Omental fat pad (tissue), 4 donors: ENCODE data around the gene DNAJB8. TPM values are rescaled to one million over a fixed set of nuclear protein-coding genes. Genes with fewer than 3 reads are reported as not detected.

Experiments
- ATAC-seq: fragments of 150-250 bp; one replicate; pipeline ENCODE4 v1.9.1; 2016; ENCODE audit warnings: mild to moderate bottlenecking, moderate library complexity; ENCODE audit not compliant: low FRiP score
- DNase-seq: peaks from one replicate; pipeline ENCODE4 v3.0.0-alpha.2; 2019; ENCODE audit warnings: low spot score
- CTCF ChIP-seq, 3 donors: fragments of 450-650 bp; IDR thresholded peaks; one replicate each; pipeline ENCODE4 v1.5.1; 2016 to 2017; ENCODE audit warnings: antibody characterized with exemption in 3 of 3, mild to moderate bottlenecking in 3 of 3, moderate library complexity in 2 of 3
- total RNA-seq, 4 donors: library from RNA; depleted of rRNA; stranded (reverse); fragments of >200 nt; gene quantifications; one replicate each; pipeline ENCODE4 v1.1.0, GENCODE V29; 2016

The DNAJB8 gene
- total RNA-seq, 4 donors from 2014 or later, result not detected

GRCh38 chr3:128446821-128447220, 19.9 kb downstream of the DNAJB8 start:
- no peak for DNase-seq
- no peak for ATAC-seq
- TF ChIP-seq CTCF (IDR thresholded peaks at IDR 0.05), result no peak

GRCh38 chr3:128445357-128445756, 21.3 kb downstream of the DNAJB8 start:
- no peak for TF ChIP-seq CTCF (IDR thresholded peaks at IDR 0.05)
- ATAC-seq (no peak), DNase-seq (no peak)

- no peak for ATAC-seq
- TF ChIP-seq CTCF (IDR thresholded peaks at IDR 0.05), result no peak
- DNase-seq, result no peak
These were observed 22.9 kb downstream of the DNAJB8 start for GRCh38 chr3:128443771-128444170.

- DNase-seq (no peak), ATAC-seq (no peak)
- no peak for TF ChIP-seq CTCF (IDR thresholded peaks at IDR 0.05)
These were observed 23.7 kb downstream of the DNAJB8 start for GRCh38 chr3:128442949-128443348.

GRCh38 chr3:128442070-128442469, 24.6 kb downstream of the DNAJB8 start:
- DNase-seq (no peak), ATAC-seq (no peak)
- TF ChIP-seq CTCF (IDR thresholded peaks at IDR 0.05), result no peak

GRCh38 chr3:128439226-128439625, 27.5 kb downstream of the DNAJB8 start:
- no peak for TF ChIP-seq CTCF (IDR thresholded peaks at IDR 0.05)
- DNase-seq, result no peak
- peak; percentile 29 for ATAC-seq

GRCh38 chr3:128438488-128439072, 28.1 kb downstream of the DNAJB8 start:
- no peak for TF ChIP-seq CTCF (IDR thresholded peaks at IDR 0.05)
- ATAC-seq, result no peak
- no peak for DNase-seq
